IMR-90 (cell line): ENCODE results near the gene ZNF497. TPM values are rescaled to one million over a fixed set of nuclear protein-coding genes. Genes with fewer than 3 reads are reported as not detected.
"Not testable (repeated sequence)": the region's sequence is repeated elsewhere in the genome, so short reads cannot be mapped to it uniquely, and the experiment has no call there.

ENCODE experiments used
- ATAC-seq: fragments of 200-7000 bp; cut with Tn5 transposase; 2 replicates; pipeline ENCODE4 v1.9.1; 2020; ENCODE audit warnings: low read depth, mild to moderate bottlenecking, moderate library complexity
- BruUV-seq: library from RNA; stranded (reverse); fragments of 400-500 nt; replicated peaks from 2 replicates; lab custom pipeline; 2021; lab: Mats Ljungman, UMichigan
- CTCF ChIA-PET: fragments of 300-600 bp; formaldehyde crosslinking; extraction: SDS; loops from one replicate; lab custom pipeline; 2021; ENCODE audit warnings: antibody characterized with exemption; lab: Yijun Ruan, JAX
- POLR2A ChIA-PET: fragments of 300-600 bp; sonication (Branson Sonifier 250); formaldehyde crosslinking; loops from one replicate; lab custom pipeline; 2022; ENCODE audit warnings: antibody characterized with exemption; ENCODE audit not compliant: unreplicated experiment; lab: Charles Lee
- DNase-seq: peaks from one replicate; pipeline ENCODE4 v3.0.0; 2013
- H2AFZ ChIP-seq: replicated peaks from 2 replicates; pipeline ENCODE3; 2013; ENCODE audit warnings: low read length, mild to moderate bottlenecking; ENCODE audit not compliant: poor library complexity
- H2AK5ac ChIP-seq: 2 replicates; pipeline ENCODE4 v1.6.1; 2013; ENCODE audit warnings: low read depth, low read length, inconsistent platforms
- H2AK9ac ChIP-seq: replicated peaks from 2 replicates; pipeline ENCODE3; 2013; ENCODE audit warnings: mild to moderate bottlenecking, low read depth, low read length, moderate library complexity; ENCODE audit not compliant: poor library complexity
- H2BK120ac ChIP-seq: 2 replicates; pipeline ENCODE4 v1.6.1; 2013; ENCODE audit warnings: low read depth, low read length, inconsistent platforms
- H2BK15ac ChIP-seq: 3 replicates; pipeline ENCODE4 v1.6.1; 2013; ENCODE audit warnings: low read depth, low read length, inconsistent platforms
- H2BK20ac ChIP-seq: 2 replicates; pipeline ENCODE4 v1.6.1; 2013; ENCODE audit warnings: low read depth, mild to moderate bottlenecking, inconsistent platforms, low read length, moderate library complexity
- H2BK5ac ChIP-seq: 2 replicates; pipeline ENCODE4 v1.6.1; 2013; ENCODE audit warnings: mild to moderate bottlenecking, low read depth, low read length, inconsistent platforms; ENCODE audit not compliant: poor library complexity, severe bottlenecking
- H3K14ac ChIP-seq: replicated peaks from 2 replicates; pipeline ENCODE4 v1.6.1; 2013; ENCODE audit warnings: low read depth, low read length, inconsistent platforms
- H3K18ac ChIP-seq: 2 replicates; pipeline ENCODE4 v1.6.1; 2013; ENCODE audit warnings: low read depth, low read length, control low read depth
- H3K23ac ChIP-seq: 2 replicates; pipeline ENCODE4 v1.6.1; 2013; ENCODE audit warnings: low read depth, low read length, inconsistent platforms
- H3K27ac ChIP-seq: 2 replicates; pipeline ENCODE4 v1.5.1; 2013; ENCODE audit warnings: mild to moderate bottlenecking, control low read depth, low read length; ENCODE audit not compliant: insufficient read depth
- H3K27me3 ChIP-seq: 2 replicates; pipeline ENCODE4 v1.6.1; 2013; ENCODE audit warnings: low read length; ENCODE audit not compliant: control insufficient read depth, insufficient read depth
- H3K36me3 ChIP-seq: 2 replicates; pipeline ENCODE4 v1.6.1; 2013; ENCODE audit warnings: low read length, mixed read lengths; ENCODE audit not compliant: control insufficient read depth, insufficient read depth
- H3K4ac ChIP-seq: 2 replicates; pipeline ENCODE4 v1.6.1; 2013; ENCODE audit warnings: low read depth, low read length, inconsistent platforms
- H3K4me1 ChIP-seq: 2 replicates; pipeline ENCODE4 v1.6.1; 2013; ENCODE audit warnings: low read length, mixed read lengths; ENCODE audit not compliant: control insufficient read depth, insufficient read depth
- H3K4me2 ChIP-seq: 2 replicates; pipeline ENCODE4 v1.6.1; 2013; ENCODE audit warnings: low read depth, mild to moderate bottlenecking, control low read depth, low read length, moderate library complexity
- H3K4me3 ChIP-seq: 2 replicates; pipeline ENCODE4 v1.5.1; 2013; ENCODE audit warnings: low read depth, mild to moderate bottlenecking, control low read depth, low read length, moderate library complexity; ENCODE audit not compliant: insufficient read depth
- H3K56ac ChIP-seq: 2 replicates; pipeline ENCODE4 v1.6.1; 2013; ENCODE audit warnings: low read length, inconsistent platforms; ENCODE audit not compliant: insufficient read depth; ENCODE audit errors: extremely low read depth
- H3K79me1 ChIP-seq, 2 experiments: 2 replicates each; pipeline ENCODE4 v1.6.1; 2013; ENCODE audit warnings: low read length in 2 of 2, inconsistent platforms in 1 of 2, low read depth in 1 of 2
- H3K9ac ChIP-seq: 2 replicates; pipeline ENCODE4 v1.6.1; 2013; ENCODE audit warnings: low read depth, low read length, control low read depth
- H3K9me1 ChIP-seq: 2 replicates; pipeline ENCODE4 v1.6.1; 2013; ENCODE audit warnings: low read length, inconsistent platforms; ENCODE audit not compliant: insufficient read depth
- H3K9me3 ChIP-seq: 2 replicates; pipeline ENCODE4 v1.6.1; 2013; ENCODE audit warnings: low read length; ENCODE audit not compliant: control insufficient read depth, insufficient read depth
- H4K20me1 ChIP-seq: 2 replicates; pipeline ENCODE4 v1.6.1; 2013; ENCODE audit warnings: low read length, inconsistent platforms; ENCODE audit not compliant: insufficient read depth
- H4K5ac ChIP-seq: 2 replicates; pipeline ENCODE4 v1.6.1; 2013; ENCODE audit warnings: mild to moderate bottlenecking, low read depth, low read length, control low read depth
- H4K8ac ChIP-seq, 2 experiments: 2 replicates each; pipeline ENCODE4 v1.6.1; 2013; ENCODE audit warnings: low read depth in 2 of 2, low read length in 2 of 2, control low read depth in 1 of 2, inconsistent platforms in 1 of 2
- H4K91ac ChIP-seq: 2 replicates; pipeline ENCODE4 v1.6.1; 2013; ENCODE audit warnings: low read depth, low read length, inconsistent platforms; ENCODE audit not compliant: insufficient read depth
- WGBS, 2 experiments: methylation state at CpG; one replicate each; pipeline versions ENCODE4 v1.1.5 to v1.1.7; 2013; ENCODE audit warnings: missing lambda C conversion rate in 2 of 2; ENCODE audit not compliant: insufficient read length in 1 of 2; ENCODE audit errors: extremely low coverage in 2 of 2; 5-methylcytosine and 5-hydroxymethylcytosine counted together
- dilution Hi-C: fragments of 300-500 bp; cut with HindIII; formaldehyde crosslinking; loops from one replicate; pipeline ENCODE4 v1.14.3; 2018; ENCODE audit warnings: low sequenced_read_pairs; ENCODE audit not compliant: unreplicated experiment
- in situ Hi-C: fragments of 300-500 bp; cut with MboI; formaldehyde crosslinking; loops from 3 replicates; pipeline ENCODE4 v1.14.3; 2019; ENCODE audit warnings: low sequenced_read_pairs, inconsistent platforms, mixed read lengths
- intact Hi-C: fragments of 100-400 bp; cut with micrococcal nuclease; formaldehyde crosslinking; loops from 2 replicates; pipeline ENCODE4 v1.10.0; 2022
- polyA plus RNA-seq, 3 experiments: library from polyadenylated mRNA; depleted of rRNA; stranded (reverse); fragments of >200 nt; gene quantifications; 2 replicates each; pipeline ENCODE4 v1.2.3, GENCODE V29; 2012; ENCODE audit warnings: low replicate concordance in 1 of 3
- total RNA-seq: library from RNA; depleted of rRNA; stranded (reverse); fragments of >200 nt; gene quantifications from 2 replicates; pipeline ENCODE4 v1.2.3, GENCODE V29; 2012

Gene ZNF497
- total and polyA plus RNA-seq, 2 of the 4 experiments (the other 2 are of a cell fraction) = 0.18 to 0.24 TPM

GRCh38 chr19:58403920-58404478 lies 41.4 kb upstream of the ZNF497 start:
- H4K5ac ChIP-seq, H3K4ac ChIP-seq, in situ Hi-C loops, H2AK9ac ChIP-seq, POLR2A ChIA-PET, H2BK20ac ChIP-seq, ATAC-seq, H2AK5ac ChIP-seq, H3K14ac ChIP-seq, H2BK120ac ChIP-seq, H3K27ac ChIP-seq, intact Hi-C loops, H3K9ac ChIP-seq, H4K20me1 ChIP-seq, H3K23ac ChIP-seq, H2AFZ ChIP-seq, dilution Hi-C loops, H3K27me3 ChIP-seq, H4K91ac ChIP-seq, H3K56ac ChIP-seq, H2BK15ac ChIP-seq, H3K9me3 ChIP-seq, H4K8ac ChIP-seq, DNase-seq, H3K4me2 ChIP-seq, H3K18ac ChIP-seq, H2BK5ac ChIP-seq, H3K36me3 ChIP-seq, BruUV-seq, CTCF ChIA-PET, H3K4me3 ChIP-seq: not testable (repeated sequence)
- no CpG with 5 or more reads among the region's 5 CpGs for WGBS, 2 experiments
- Histone ChIP-seq H3K79me1 (peaks cover 19 to 36% of the 10 kb centered on the region in 2 experiments), H3K9me1 (peaks cover 10% of the 10 kb centered on the region), H3K4me1 (peaks cover 11% of the 10 kb centered on the region)
